GM12878 (cell line): ENCODE data around the gene LIMS1. TPM values are rescaled to one million over a fixed set of nuclear protein-coding genes. Genes with fewer than 3 reads are reported as not detected.

ENCODE experiments used
- ATAC-seq: fragments of 200-7000 bp; cut with Tn5 transposase; 3 replicates; pipeline ENCODE4 v1.9.1; 2020; ENCODE audit warnings: mild to moderate bottlenecking, moderate library complexity
- Bru-seq: library from RNA; stranded (reverse); fragments of 400-500 nt; gene quantifications from one replicate; lab custom pipeline; 2021; lab: Mats Ljungman, UMichigan
- BruChase-seq, 2 experiments: library from RNA; stranded (reverse); fragments of 400-500 nt; gene quantifications; one replicate each; lab custom pipeline; 2021; lab: Mats Ljungman, UMichigan
- BruUV-seq: library from RNA; stranded (reverse); fragments of 400-500 nt; replicated peaks from 2 replicates; lab custom pipeline; 2021; lab: Mats Ljungman, UMichigan
- CTCF ChIA-PET: fragments of 300-600 bp; sonication (Branson Sonifier 250); formaldehyde crosslinking; extraction: SDS; loops from one replicate; lab custom pipeline; 2021; ENCODE audit warnings: inconsistent platforms; lab: Yijun Ruan, JAX
- POLR2A ChIA-PET: fragments of 350-600 bp; formaldehyde crosslinking; extraction: SDS; loops from one replicate; lab custom pipeline; 2021; ENCODE audit warnings: inconsistent platforms; lab: Charles Lee
- RAD21 ChIA-PET: fragments of 300-600 bp; sonication (Branson Sonifier 250); formaldehyde crosslinking; loops from one replicate; lab custom pipeline; 2023; ENCODE audit warnings: antibody characterized with exemption; ENCODE audit not compliant: unreplicated experiment; lab: Charles Lee
- SMC1A ChIA-PET: fragments of 300-600 bp; sonication (Branson Sonifier 250); formaldehyde crosslinking; loops from one replicate; lab custom pipeline; 2023; ENCODE audit not compliant: unreplicated experiment, uncharacterized antibody; lab: Charles Lee
- DNase-seq: peaks from one replicate; pipeline ENCODE4 v3.0.0-alpha.2; 2011; ENCODE audit warnings: low read depth, low spot score
- FAIRE-seq: peaks from 3 replicates; lab custom pipeline; 2011; peaks lifted over from hg19 to GRCh38; lab: Jason Lieb, UNC
- H2AFZ ChIP-seq: 2 replicates; pipeline ENCODE4 v1.6.0; 2011; ENCODE audit warnings: low read depth, low read length, control low read depth; ENCODE audit not compliant: control insufficient read depth
- H3K27ac ChIP-seq: 2 replicates; pipeline ENCODE4 v1.5.1; 2011; ENCODE audit warnings: control low read depth; ENCODE audit not compliant: control insufficient read depth, insufficient read depth
- H3K27me3 ChIP-seq, 2 experiments: replicated peaks in 1 of 2; 2 replicates each; pipeline versions ENCODE4 v1.6.0 to v1.6.1; 2011; ENCODE audit warnings: low read length in 1 of 2; ENCODE audit not compliant: control insufficient read depth in 2 of 2, insufficient read depth in 2 of 2
- H3K36me3 ChIP-seq, 2 experiments: 2 replicates each; pipeline ENCODE4 v1.5.1; 2011; ENCODE audit warnings: low read length in 1 of 2; ENCODE audit not compliant: control insufficient read depth in 2 of 2, insufficient read depth in 2 of 2
- H3K4me1 ChIP-seq: 2 replicates; pipeline ENCODE4 v1.6.1; 2011; ENCODE audit warnings: mild to moderate bottlenecking, low read length, moderate library complexity, mixed read lengths; ENCODE audit not compliant: control insufficient read depth, insufficient read depth
- H3K4me2 ChIP-seq: 2 replicates; pipeline ENCODE4 v1.6.0; 2011; ENCODE audit warnings: control low read depth; ENCODE audit not compliant: control insufficient read depth, insufficient read depth
- H3K4me3 ChIP-seq: fragments of 200-600 bp; sonication (generic); 2 replicates; pipeline ENCODE4 v1.5.1; 2016
- H3K79me2 ChIP-seq: 2 replicates; pipeline ENCODE4 v1.6.0; 2011; ENCODE audit warnings: low read length; ENCODE audit not compliant: control insufficient read depth, insufficient read depth
- H3K9ac ChIP-seq: 2 replicates; pipeline ENCODE4 v1.8.0; 2011; ENCODE audit warnings: low read length, control low read depth, mixed read lengths; ENCODE audit not compliant: control insufficient read depth, insufficient read depth
- H3K9me3 ChIP-seq: replicated peaks from 3 replicates; pipeline ENCODE4 v1.5.1; 2011; ENCODE audit warnings: mild to moderate bottlenecking, low read length; ENCODE audit not compliant: control insufficient read depth, insufficient read depth
- H4K20me1 ChIP-seq: 2 replicates; pipeline ENCODE4 v1.6.0; 2011; ENCODE audit not compliant: control insufficient read depth, insufficient read depth
- BMI1 ChIP-seq: fragments of 450-650 bp; IDR thresholded peaks from 2 replicates; pipeline ENCODE4 v1.6.1; 2016; ENCODE audit warnings: mild to moderate bottlenecking, moderate library complexity, borderline replicate concordance
- EED ChIP-seq: sonication (generic); IDR thresholded peaks from 2 replicates; pipeline ENCODE4 v1.6.1; 2016; ENCODE audit warnings: antibody characterized with exemption, low read depth
- ELK1 ChIP-seq: IDR thresholded peaks from 2 replicates; pipeline ENCODE4 v1.6.1; 2012; ENCODE audit warnings: low read depth, low read length, improper control_type of control experiment
- GATAD2B ChIP-seq: fragments of 450-650 bp; conservative IDR thresholded peaks from 2 replicates; pipeline ENCODE4 v1.6.1; 2017; ENCODE audit warnings: low read depth, mild to moderate bottlenecking, moderate library complexity
- HDGF ChIP-seq: fragments of 450-650 bp; IDR thresholded peaks from 2 replicates; pipeline ENCODE4 v1.6.1; 2016; ENCODE audit warnings: antibody characterized with exemption
- LARP7 ChIP-seq: fragments of 450-650 bp; IDR thresholded peaks from 2 replicates; pipeline ENCODE4 v1.6.1; 2017; ENCODE audit warnings: mild to moderate bottlenecking
- MYB ChIP-seq: fragments of 150-350 bp; IDR thresholded peaks from 2 replicates; pipeline ENCODE4 v1.6.1; 2014; ENCODE audit warnings: mild to moderate bottlenecking, low read depth, low read length, borderline replicate concordance
- RBBP5 ChIP-seq: fragments of 200-600 bp; sonication (generic); conservative IDR thresholded peaks from 2 replicates; pipeline ENCODE4 v1.6.1; 2016
- RELA ChIP-seq: fragments of 450-650 bp; IDR thresholded peaks from 2 replicates; pipeline ENCODE4 v1.8.0; 2014; ENCODE audit warnings: borderline replicate concordance; ENCODE audit not compliant: partially characterized antibody
- RELB ChIP-seq: fragments of 450-650 bp; IDR thresholded peaks from 2 replicates; pipeline ENCODE4 v1.6.1; 2017; ENCODE audit warnings: low read depth, mild to moderate bottlenecking, moderate library complexity
- RUNX3 ChIP-seq: IDR thresholded peaks from 2 replicates; pipeline ENCODE4 v1.6.1; 2012; ENCODE audit warnings: low read length, inconsistent platforms
- SREBF1 ChIP-seq: IDR thresholded peaks from 2 replicates; pipeline ENCODE4 v1.6.1; 2012; ENCODE audit warnings: mild to moderate bottlenecking, low read length
- SREBF2 ChIP-seq: IDR thresholded peaks from 2 replicates; pipeline ENCODE4 v1.6.1; 2012; ENCODE audit warnings: mild to moderate bottlenecking, low read length
- STAT3 ChIP-seq: IDR thresholded peaks from 2 replicates; pipeline ENCODE4 v1.6.1; 2011; ENCODE audit warnings: low read depth, low read length, improper control_type of control experiment
- TAF1 ChIP-seq: IDR thresholded peaks from 2 replicates; pipeline ENCODE4 v1.6.1; 2011; ENCODE audit warnings: mild to moderate bottlenecking, low read depth, low read length, borderline replicate concordance
- USF2 ChIP-seq: IDR thresholded peaks from 2 replicates; pipeline ENCODE4 v1.6.1; 2011; ENCODE audit warnings: low read depth, low read length, improper control_type of control experiment, borderline replicate concordance
- WGBS: methylation state at CpG from one replicate; pipeline ENCODE4 v1.1.6; 2016; ENCODE audit warnings: low lambda C conversion rate; ENCODE audit not compliant: insufficient replicate concordance, insufficient coverage; ENCODE audit errors: missing lambda C conversion rate; 5-methylcytosine and 5-hydroxymethylcytosine counted together
- in situ Hi-C: fragments of 300-500 bp; cut with MboI; formaldehyde crosslinking; loops from 9 replicates; pipeline ENCODE4 v1.14.3; 2018; ENCODE audit warnings: mixed read lengths
- intact Hi-C: fragments of 100-400 bp; cut with micrococcal nuclease; formaldehyde crosslinking; loops from one replicate; pipeline ENCODE4 v1.14.2; 2022; ENCODE audit not compliant: unreplicated experiment
- long read RNA-seq, 2 experiments: library from polyadenylated mRNA; unstranded; transcript quantifications; one replicate each; pipeline ENCODE4 v2.0.0, GENCODE V29; 2019 to 2020
- polyA minus RNA-seq, 3 experiments: library from RNA; depleted of rRNA, polyadenylated mRNA; stranded (reverse); fragments of >200 nt; gene quantifications; 2 replicates each; pipeline ENCODE4 v1.2.3, GENCODE V29; 2011
- polyA plus RNA-seq, 11 experiments: library from polyadenylated mRNA; depleted of rRNA in 4 of 11; unstranded in 6 of 11; stranded (reverse) in 5 of 11; fragments of >200 nt; fragmentation: Nextera tagmentation in 4 of 11; fragmentation: Illumina TruSeq in 1 of 11; extraction: Ambion mirVana in 4 of 11; extraction: Trizol in 1 of 11; gene quantifications; 1 replicate in 1 of 11; 2 replicates in 10 of 11; pipeline versions ENCODE4 v1.2.1 to v1.2.3, GENCODE V29; 2011 to 2016; ENCODE audit warnings: inconsistent platforms in 2 of 11, missing spikeins in 2 of 11, low read depth in 1 of 11
- total RNA-seq, 4 experiments: library from RNA; depleted of rRNA in 3 of 4; stranded (reverse); fragments of >200 nt in 3 of 4; fragmentation: Illumina TruSeq in 1 of 4; extraction: Trizol in 1 of 4; gene quantifications; 2 replicates each; pipeline versions ENCODE4 v1.2.1 to v1.2.3, GENCODE V29; 2013 to 2021

LIMS1 gene
- 102 and 105 TPM in 2 replicates for total RNA-seq (2013; cell fraction: nucleolus; rRNA removed)
- total RNA-seq (2014; rRNA removed) (37.6 and 42.2 TPM in 2 replicates), total RNA-seq (2014; rRNA removed; fragmentation: Illumina TruSeq; extraction: Trizol) (40.6 and 43.2 TPM in 2 replicates), total RNA-seq (2021) (51.4 and 55.3 TPM in 2 replicates), polyA plus RNA-seq (2011; rRNA removed) (98.1 and 102 TPM in 2 replicates), polyA plus RNA-seq (2014; fragmentation: Illumina TruSeq; extraction: Trizol) (47.3 and 49.2 TPM in 2 replicates), polyA plus RNA-seq (2014; fragmentation: Nextera tagmentation; extraction: Ambion mirVana) (10 to 100 TPM; 15.7 to 17.6 TPM), polyA plus RNA-seq (2014; rRNA removed) (37.3 and 46.5 TPM in 2 replicates), polyA plus RNA-seq (2016; fragmentation: Nextera tagmentation; extraction: Ambion mirVana) (10 to 100 TPM; 48.3 to 54.6 TPM), polyA minus RNA-seq (2011; rRNA and poly(A)+ RNA removed) (166 and 232 TPM in 2 replicates), Bru-seq, nascent RNA (percentile 87 among the genes with signal in this experiment), BruChase-seq, experiment 1, labeled RNA remaining after a 6-hour chase (percentile 90 among the genes with signal in this experiment), BruChase-seq, experiment 2, labeled RNA remaining after a 2-hour chase (percentile 88 among the genes with signal in this experiment)
- polyA plus RNA-seq (2011; ENCODE audit: low read depth): 11.2 TPM
- 112 and 119 TPM in 2 replicates for polyA plus RNA-seq (2011; cell fraction: cytosol; rRNA removed)
- polyA plus RNA-seq (2011; cell fraction: nucleus; rRNA removed): 26.9 and 28.1 TPM in 2 replicates
- polyA plus RNA-seq (2012): 18.4 and 22.1 TPM in 2 replicates
- 49.3 and 61.3 TPM in 2 replicates for polyA minus RNA-seq (2011; cell fraction: cytosol; rRNA and poly(A)+ RNA removed)
- 32.3 and 46.7 TPM in 2 replicates for polyA minus RNA-seq (2011; cell fraction: nucleus; rRNA and poly(A)+ RNA removed)
- long read RNA-seq, experiment 1, full-length matches to known transcripts: 36 of 49 reads
- long read RNA-seq, experiment 1, partial matches to known transcripts: 5 of 49 reads
- long read RNA-seq, experiment 1, other reads (novel, unspliced or antisense): 8 of 49 reads
- long read RNA-seq, experiment 2, full-length matches to known transcripts: 265 of 317 reads
- long read RNA-seq, experiment 2, partial matches to known transcripts: 13 of 317 reads
- long read RNA-seq, experiment 2, other reads (novel, unspliced or antisense): 39 of 317 reads

- BruUV-seq: no TSS peak
- H2AFZ ChIP-seq: peak within 1 kb of the TSS; percentile 80
- CTCF ChIA-PET: interaction anchor here (0.6 to 2.0 kb wide), 11 partner anchors 9 to 137 kb away, joined by 3 to 7 read pairs (median 5); no protein-coding TSS in a partner anchor
- RAD21 ChIA-PET: interaction anchor here (0.7 to 7.4 kb wide), 15 partner anchors 28 to 1513 kb away, joined by 3 to 129 read pairs (median 5); partner anchors contain the start of gene GCC2
- H3K9me3 ChIP-seq: no peaks in the 10 kb centered on the region
- H3K27me3 ChIP-seq: no peaks in the 10 kb centered on the region
- in situ Hi-C loops (no loop called here), intact Hi-C loops (loop anchor here (5.0 kb wide), 2 partner anchors 72 to 103 kb away; no protein-coding TSS in a partner anchor)
- SMC1A ChIA-PET: interaction anchor here (1.0 to 9.0 kb wide), 9 partner anchors 9 to 103 kb away, joined by 4 to 214 read pairs (median 6); partner anchors contain the start of gene GCC2
- H3K9ac ChIP-seq: peak within 1 kb of the TSS; percentile 72
- FAIRE-seq: no peak
- H4K20me1 ChIP-seq: no peaks in the 10 kb centered on the region
- POLR2A ChIA-PET: interaction anchor here (0.5 to 4.2 kb wide), 11 partner anchors 15 to 1098 kb away, joined by 3 to 55 read pairs (median 5); partner anchors contain the start of gene GCC2
- H3K4me1 ChIP-seq: no peaks in the 10 kb centered on the region; the same call in 1 of the 2 replicates
- peak within 1 kb of the TSS; percentile 85 for H3K4me3 ChIP-seq
- peak within 1 kb of the TSS; percentile 95 for H3K4me2 ChIP-seq
- peak; percentile 50 for DNase-seq
- peaks cover 41% of the 10 kb centered on the region for H3K79me2 ChIP-seq
- WGBS: 1% methylated on average over 30 of the region's 87 CpGs
- H3K36me3 ChIP-seq: no peaks in the 10 kb centered on the region
- peak within 1 kb of the TSS; percentile 66 for H3K27ac ChIP-seq
- peak; percentile 94 for ATAC-seq
- TF ChIP-seq SREBF1 (no peak), TAF1 (peak; percentile 43; the same call in 1 of the 2 replicates), BMI1 (no peak), EED (peak; percentile 72), LARP7 (peak; percentile 76), RELA (no peak), ELK1 (peak; percentile 31; the same call in 1 of the 2 replicates), RUNX3 (peak; percentile 62), STAT3 (no peak), HDGF (no peak), USF2 (no peak), RELB (0 out of 2 replicates have a peak, but pooled peaks have one; percentile 19), GATAD2B (peak; percentile 79), RBBP5 (no peak), MYB (no peak), SREBF2 (no peak)
These were observed at the start of gene LIMS1 for GRCh38 chr2:108533832-108534583. Gene LIMS1, plus strand, starts transcription at chr2:108534470. Its CDS starts 93 bp downstream, at chr2:108534563.
